ENCODE data around the gene SLCO3A1. TPM values are rescaled to one million over a fixed set of nuclear protein-coding genes. Genes with fewer than 3 reads are reported as not detected.

Gene SLCO3A1
- total RNA-seq, 1 experiment from 2014 or later, result 9.1 TPM

GRCh38 chr15:91853948-91854638 lies 585 bp downstream of the SLCO3A1 start:
- peaks cover 3% of the 10 kb centered on the region for H3K9me3 Mint-ChIP-seq
- TF ChIP-seq NR3C1 (CRISPR knock-in tag; conservative IDR thresholded peaks at IDR 0.05; ENCODE audit: low read depth) (no peak), NR2C2 (CRISPR knock-in tag; IDR thresholded peaks at IDR 0.05) (no peak), HMGXB4 (CRISPR knock-in tag; IDR thresholded peaks at IDR 0.05) (peak; percentile 69; the same call in 1 of the 2 replicates), E2F5 (CRISPR knock-in tag; IDR thresholded peaks at IDR 0.05) (peak; percentile 28; the same call in 1 of the 2 replicates)
- H3K4me3 Mint-ChIP-seq, result peak overlapping the region; percentile 70
- ChIA-PET CTCF (interaction anchor here (0.6 to 5.4 kb wide), 23 partner anchors 9 to 551 kb away, joined by 3 to 52 read pairs (median 4); no protein-coding TSS in a partner anchor), POLR2A (interaction anchor here (0.6 to 1.5 kb wide), 3 partner anchors 13 to 1896 kb away, joined by 3 to 9 read pairs (median 3); no protein-coding TSS in a partner anchor)
- H3K36me3 Mint-ChIP-seq, result no peaks in the 10 kb centered on the region
- peak; percentile 53 for DNase-seq (ENCODE audit: low spot score)
- H3K27me3 Mint-ChIP-seq (ENCODE audit: low read depth), result peaks cover 24% of the 10 kb centered on the region
- no peak overlapping the region for H3K27ac Mint-ChIP-seq
- peak; percentile 26 for ATAC-seq
- peaks cover 40% of the 10 kb centered on the region for H3K4me1 Mint-ChIP-seq

- Mint-ChIP-seq H3K27me3 (ENCODE audit: low read depth) (peaks cover 24% of the 10 kb centered on the region), H3K4me3 (peak overlapping the region; percentile 70), H3K9me3 (peaks cover 3% of the 10 kb centered on the region), H3K36me3 (no peaks in the 10 kb centered on the region), H3K27ac (no peak overlapping the region), H3K4me1 (peaks cover 40% of the 10 kb centered on the region)
- TF ChIP-seq FOXJ3 (CRISPR knock-in tag; IDR thresholded peaks at IDR 0.05; ENCODE audit: borderline replicate concordance) (no peak), E2F1 (CRISPR knock-in tag; IDR thresholded peaks at IDR 0.05) (no peak), RORB (CRISPR knock-in tag; IDR thresholded peaks at IDR 0.05) (no peak), HMGA2 (CRISPR knock-in tag; IDR thresholded peaks at IDR 0.05) (no peak), E2F4 (CRISPR knock-in tag; IDR thresholded peaks at IDR 0.05; ENCODE audit: borderline replicate concordance, low read depth) (no peak), USF1 (CRISPR knock-in tag; IDR thresholded peaks at IDR 0.05) (no peak), GTF2I (CRISPR knock-in tag; conservative IDR thresholded peaks at IDR 0.05) (no peak), ATF6 (CRISPR knock-in tag; IDR thresholded peaks at IDR 0.05) (no peak), JAZF1 (CRISPR knock-in tag; IDR thresholded peaks at IDR 0.05) (no peak)
- ATAC-seq (peak; percentile 3; the same call in 1 of the 2 replicates), DNase-seq (ENCODE audit: low spot score) (no peak)
- POLR2A ChIA-PET, result interaction anchor here (1.2 to 1.5 kb wide), 2 partner anchors 13 to 148 kb away, joined by 3 to 9 read pairs; no protein-coding TSS in a partner anchor
- CTCF ChIA-PET, result interaction anchor here (0.7 to 5.4 kb wide), 15 partner anchors 13 to 552 kb away, joined by 3 to 52 read pairs (median 5); no protein-coding TSS in a partner anchor
These were observed 1.1 kb downstream of the SLCO3A1 start for GRCh38 chr15:91854639-91854990.
